Neural progenitor cell (in vitro differentiated cells): ENCODE data around the gene SENP1.

ENCODE experiments used
- CTCF ChIP-seq: fragments of 200-600 bp; sonication (generic); IDR thresholded peaks from 2 replicates; pipeline ENCODE4 v1.5.1; 2017; ENCODE audit warnings: antibody characterized with exemption, mild to moderate bottlenecking
- EZH2 ChIP-seq: fragments of 200-600 bp; sonication (generic); IDR thresholded peaks from 2 replicates; pipeline ENCODE4 v1.6.1; 2017; ENCODE audit warnings: antibody characterized with exemption, mild to moderate bottlenecking, moderate library complexity

- TF ChIP-seq CTCF (no peak), EZH2 (no peak)
These were observed 33.6 kb downstream of the SENP1 start for GRCh38 chr12:48072266-48072665.
